K562 (cell line): ENCODE results near the gene CAPZA1. TPM values are rescaled to one million over a fixed set of nuclear protein-coding genes. Genes with fewer than 3 reads are reported as not detected.

ENCODE experiments used
- EHMT2 ChIP-seq: fragments of 450-650 bp; IDR thresholded peaks from 2 replicates; pipeline ENCODE4 v1.6.1; 2018; ENCODE audit warnings: antibody characterized with exemption
- GATAD2A ChIP-seq: fragments of 450-650 bp; IDR thresholded peaks from 2 replicates; pipeline ENCODE4 v1.6.1; 2017
- HDAC3 ChIP-seq: fragments of 450-650 bp; IDR thresholded peaks from 2 replicates; pipeline ENCODE4 v1.6.1; 2018; ENCODE audit warnings: borderline replicate concordance, mild to moderate bottlenecking, moderate library complexity; ENCODE audit not compliant: partially characterized antibody
- HNRNPL ChIP-seq: fragments of 200-400 bp; formaldehyde crosslinking; IDR thresholded peaks from 2 replicates; pipeline ENCODE4 v1.6.1; 2017; ENCODE audit warnings: low read depth, mild to moderate bottlenecking, low read length
- JUN ChIP-seq, 2 experiments: sonication (generic) in 1 of 2; formaldehyde crosslinking in 1 of 2; IDR thresholded peaks; 2 replicates each; pipeline versions ENCODE4 v1.6.1 to v1.8.0; 2012 to 2022; ENCODE audit warnings: borderline replicate concordance in 2 of 2, mild to moderate bottlenecking in 2 of 2, improper control_type of control experiment in 1 of 2, low read depth in 1 of 2, low read length in 1 of 2, missing genetic modification reagents in 1 of 2
- KHSRP ChIP-seq: fragments of 450-650 bp; IDR thresholded peaks from 2 replicates; pipeline ENCODE4 v1.6.1; 2017
- KLF10 ChIP-seq: fragments of 250-450 bp; sonication (Bioruptor Pico); IDR thresholded peaks from 2 replicates; pipeline ENCODE4 v1.6.1; 2021; ENCODE audit warnings: matching md5 sums
- NCOA6 ChIP-seq: fragments of 450-650 bp; IDR thresholded peaks from 2 replicates; pipeline ENCODE4 v1.6.1; 2017; ENCODE audit warnings: mild to moderate bottlenecking
- NFE2 ChIP-seq: IDR thresholded peaks from 2 replicates; pipeline ENCODE4 v1.6.1; 2014; ENCODE audit warnings: antibody characterized with exemption, low read depth
- NFIX ChIP-seq: fragments of 250-450 bp; sonication (Bioruptor Pico); IDR thresholded peaks from 2 replicates; pipeline ENCODE4 v1.4.0; 2020; ENCODE audit warnings: low read depth, mild to moderate bottlenecking, moderate library complexity
- PTBP1 ChIP-seq: fragments of 200-400 bp; formaldehyde crosslinking; IDR thresholded peaks from 2 replicates; pipeline ENCODE4 v1.6.1; 2017; ENCODE audit warnings: low read depth, low read length
- SMAD1 ChIP-seq: fragments of 150-350 bp; IDR thresholded peaks from 2 replicates; pipeline ENCODE4 v1.6.1; 2014; ENCODE audit warnings: low read length, low read depth; ENCODE audit not compliant: partially characterized antibody
- SMC3 ChIP-seq: conservative IDR thresholded peaks from 2 replicates; pipeline ENCODE4 v1.6.1; 2011; ENCODE audit warnings: low read depth, low read length, improper control_type of control experiment; ENCODE audit not compliant: insufficient read depth
- SUPT5H ChIP-seq: fragments of 450-650 bp; IDR thresholded peaks from 2 replicates; pipeline ENCODE4 v1.6.1; 2016
- TAL1 ChIP-seq: fragments of 450-650 bp; IDR thresholded peaks from 2 replicates; pipeline ENCODE4 v1.6.1; 2016; ENCODE audit warnings: mild to moderate bottlenecking
- TARDBP ChIP-seq: fragments of 450-650 bp; IDR thresholded peaks from 2 replicates; pipeline ENCODE4 v1.6.1; 2016
- ZNF174 ChIP-seq: fragments of 250-450 bp; sonication (Bioruptor Pico); IDR thresholded peaks from 2 replicates; pipeline ENCODE4 v1.4.0; 2020; ENCODE audit warnings: mild to moderate bottlenecking
- ZNF224 ChIP-seq: sonication (generic); formaldehyde crosslinking; IDR thresholded peaks from 2 replicates; pipeline ENCODE4 v1.8.0; 2022; ENCODE audit warnings: mild to moderate bottlenecking, missing genetic modification reagents
- ZNF311 ChIP-seq: fragments of 250-450 bp; sonication (Bioruptor Pico); IDR thresholded peaks from 2 replicates; pipeline ENCODE4 v1.4.0; 2020; ENCODE audit warnings: mild to moderate bottlenecking, moderate library complexity
- ZNF436 ChIP-seq: fragments of 250-450, 450-650 bp; sonication (Bioruptor Pico); formaldehyde crosslinking; IDR thresholded peaks from 2 replicates; pipeline ENCODE4 v1.7.0; 2020; ENCODE audit warnings: mild to moderate bottlenecking
- ZNF696 ChIP-seq: fragments of 250-450 bp; sonication (Bioruptor Pico); conservative IDR thresholded peaks from 2 replicates; pipeline ENCODE4 v1.4.0; 2020; ENCODE audit warnings: mild to moderate bottlenecking, moderate library complexity
- ZNF780A ChIP-seq: fragments of 250-450 bp; sonication (Bioruptor Pico); IDR thresholded peaks from 2 replicates; pipeline ENCODE4 v1.5.0; 2021; ENCODE audit warnings: mild to moderate bottlenecking
- polyA plus RNA-seq, 8 experiments: library from polyadenylated mRNA; depleted of rRNA in 4 of 8; stranded (reverse) in 5 of 8; unstranded in 3 of 8; fragments of >200 nt; fragmentation: Nextera tagmentation in 2 of 8; fragmentation: Illumina TruSeq in 1 of 8; extraction: Ambion mirVana in 2 of 8; extraction: Trizol in 1 of 8; gene quantifications; 2 replicates each; pipeline versions ENCODE4 v1.2.1 to v1.2.3, GENCODE V29; 2011 to 2014; ENCODE audit warnings: inconsistent platforms in 1 of 8, missing spikeins in 1 of 8
- total RNA-seq, 7 experiments: library from RNA; depleted of rRNA in 6 of 7; stranded (reverse); fragments of >200 nt in 6 of 7; fragmentation: Illumina TruSeq in 2 of 7; extraction: Trizol in 2 of 7; gene quantifications; 2 replicates each; pipeline versions ENCODE4 v1.2.1 to v1.2.3, GENCODE V29; 2011 to 2021; ENCODE audit warnings: low replicate concordance in 1 of 7
- TF ChIP-seq, protein P1 (sequence below): sonication (generic); formaldehyde crosslinking; IDR thresholded peaks from 2 replicates; pipeline ENCODE4 v1.8.0; 2022; ENCODE audit warnings: missing genetic modification reagents, mild to moderate bottlenecking, moderate library complexity, borderline replicate concordance
- TF ChIP-seq, protein P2 (sequence below): IDR thresholded peaks from 2 replicates; pipeline ENCODE4 v1.6.1; 2016; ENCODE audit warnings: missing genetic modification characterization, missing compliant biosample characterization
- TF ChIP-seq, protein P3 (sequence below): fragments of 250-450 bp; sonication (Bioruptor Pico); IDR thresholded peaks from 2 replicates; pipeline ENCODE4 v1.4.0; 2020; ENCODE audit warnings: borderline replicate concordance

Gene CAPZA1
- total and polyA plus RNA-seq, 9 of the 15 experiments (the other 6 are each of a cell fraction or from before 2014, with no cell fraction given), result 237 to 1,020 (median 306) TPM

DNA sequence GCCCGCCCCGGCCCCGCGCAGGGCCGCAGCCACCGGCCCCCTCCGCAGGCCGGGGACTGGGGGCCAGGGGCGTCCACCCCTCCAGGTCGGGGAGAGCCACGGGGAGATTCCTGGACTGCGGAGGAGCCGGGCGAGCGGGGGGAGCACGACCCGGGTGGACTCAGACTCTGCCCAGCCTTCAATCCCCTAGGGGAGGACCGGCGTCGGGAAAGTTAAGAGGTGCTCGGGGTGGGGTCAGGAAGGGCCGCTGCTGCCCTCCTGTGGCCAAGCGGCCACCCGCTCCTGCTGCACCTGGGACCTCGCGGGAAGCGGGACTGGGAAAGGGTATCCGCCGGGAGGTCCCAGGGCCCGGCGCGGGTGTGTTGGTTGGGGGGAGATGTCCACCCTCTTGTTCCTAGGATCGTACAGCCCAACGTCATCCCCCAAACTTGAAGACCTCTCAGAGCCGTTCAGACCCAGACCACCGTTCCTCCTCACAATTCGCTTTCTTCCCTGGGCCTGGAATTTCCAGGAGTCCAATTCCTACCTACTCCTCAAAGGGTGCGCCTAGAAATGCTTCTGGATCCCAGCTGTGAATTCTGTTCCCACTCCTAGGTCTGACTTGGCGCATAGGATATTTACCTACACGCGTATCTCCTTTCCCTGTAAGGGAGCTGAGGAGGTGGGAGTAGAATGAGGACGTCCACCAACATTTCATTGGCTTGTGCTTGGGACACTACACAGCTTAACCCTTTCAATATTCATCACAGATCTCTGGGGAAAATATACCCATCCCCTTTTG lies 87.8 kb downstream of the CAPZA1 start (continued):
- TF ChIP-seq SMC3 (peak; percentile 96), SUPT5H (no peak), NFIX (CRISPR knock-in tag) (no peak), ZNF436 (no peak), GATAD2A (no peak), TAL1 (no peak), ZNF224 (CRISPR knock-in tag) (no peak), ZNF696 (no peak), JUN (IDR thresholded peaks at IDR 0.05; ENCODE audit: borderline replicate concordance, low read depth, low read length) (no peak), JUN (CRISPR knock-in tag; IDR thresholded peaks at IDR 0.05; ENCODE audit: borderline replicate concordance) (no peak), HDAC3 (no peak), NFE2 (no peak), PTBP1 (no peak), NCOA6 (no peak; the same call in 1 of the 2 replicates), ZNF174 (CRISPR knock-in tag) (no peak), SMAD1 (no peak), ZNF311 (CRISPR knock-in tag) (no peak), KHSRP (no peak), ZNF780A (CRISPR knock-in tag) (no peak), EHMT2 (no peak), HNRNPL (no peak), KLF10 (CRISPR knock-in tag) (no peak), TARDBP (no peak)
- TF ChIP-seq, protein P1, sequence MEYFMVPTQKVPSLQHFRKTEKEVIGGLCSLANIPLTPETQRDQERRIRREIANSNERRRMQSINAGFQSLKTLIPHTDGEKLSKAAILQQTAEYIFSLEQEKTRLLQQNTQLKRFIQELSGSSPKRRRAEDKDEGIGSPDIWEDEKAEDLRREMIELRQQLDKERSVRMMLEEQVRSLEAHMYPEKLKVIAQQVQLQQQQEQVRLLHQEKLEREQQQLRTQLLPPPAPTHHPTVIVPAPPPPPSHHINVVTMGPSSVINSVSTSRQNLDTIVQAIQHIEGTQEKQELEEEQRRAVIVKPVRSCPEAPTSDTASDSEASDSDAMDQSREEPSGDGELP (CRISPR knock-in tag), result peak; percentile 62; the same call in 1 of the 2 replicates
- TF ChIP-seq, protein P2, sequence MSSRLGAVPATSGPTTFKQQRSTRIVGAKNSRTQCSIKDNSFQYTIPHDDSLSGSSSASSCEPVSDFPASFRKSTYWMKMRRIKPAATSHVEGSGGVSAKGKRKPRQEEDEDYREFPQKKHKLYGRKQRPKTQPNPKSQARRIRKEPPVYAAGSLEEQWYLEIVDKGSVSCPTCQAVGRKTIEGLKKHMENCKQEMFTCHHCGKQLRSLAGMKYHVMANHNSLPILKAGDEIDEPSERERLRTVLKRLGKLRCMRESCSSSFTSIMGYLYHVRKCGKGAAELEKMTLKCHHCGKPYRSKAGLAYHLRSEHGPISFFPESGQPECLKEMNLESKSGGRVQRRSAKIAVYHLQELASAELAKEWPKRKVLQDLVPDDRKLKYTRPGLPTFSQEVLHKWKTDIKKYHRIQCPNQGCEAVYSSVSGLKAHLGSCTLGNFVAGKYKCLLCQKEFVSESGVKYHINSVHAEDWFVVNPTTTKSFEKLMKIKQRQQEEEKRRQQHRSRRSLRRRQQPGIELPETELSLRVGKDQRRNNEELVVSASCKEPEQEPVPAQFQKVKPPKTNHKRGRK (tag), result no peak
- TF ChIP-seq, protein P3, sequence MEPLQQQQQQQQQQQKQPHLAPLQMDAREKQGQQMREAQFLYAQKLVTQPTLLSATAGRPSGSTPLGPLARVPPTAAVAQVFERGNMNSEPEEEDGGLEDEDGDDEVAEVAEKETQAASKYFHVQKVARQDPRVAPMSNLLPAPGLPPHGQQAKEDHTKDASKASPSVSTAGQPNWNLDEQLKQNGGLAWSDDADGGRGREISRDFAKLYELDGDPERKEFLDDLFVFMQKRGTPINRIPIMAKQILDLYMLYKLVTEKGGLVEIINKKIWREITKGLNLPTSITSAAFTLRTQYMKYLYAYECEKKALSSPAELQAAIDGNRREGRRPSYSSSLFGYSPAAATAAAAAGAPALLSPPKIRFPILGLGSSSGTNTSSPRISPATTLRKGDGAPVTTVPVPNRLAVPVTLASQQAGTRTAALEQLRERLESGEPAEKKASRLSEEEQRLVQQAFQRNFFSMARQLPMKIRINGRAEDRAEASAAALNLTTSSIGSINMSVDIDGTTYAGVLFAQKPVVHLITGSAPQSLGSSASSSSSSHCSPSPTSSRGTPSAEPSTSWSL (CRISPR knock-in tag), result no peak
